BLaER1 (cell line): ENCODE data around the gene ICA1L.

Experiments used
- H3K27ac ChIP-seq: shearing (Covaris generic); formaldehyde crosslinking; 2 replicates; pipeline ENCODE4 v1.8.1; 2022
- H3K27me3 ChIP-seq: shearing (Covaris generic); formaldehyde crosslinking; 2 replicates; pipeline ENCODE4 v1.8.1; 2022
- H3K36me3 ChIP-seq: shearing (Covaris generic); formaldehyde crosslinking; 2 replicates; pipeline ENCODE4 v1.8.1; 2022
- H3K4me1 ChIP-seq: shearing (Covaris generic); formaldehyde crosslinking; 2 replicates; pipeline ENCODE4 v1.8.1; 2022
- H3K4me2 ChIP-seq: shearing (Covaris generic); formaldehyde crosslinking; 2 replicates; pipeline ENCODE4 v1.8.1; 2022
- H3K4me3 ChIP-seq: shearing (Covaris generic); formaldehyde crosslinking; 2 replicates; pipeline ENCODE4 v1.8.1; 2022
- H3K9ac ChIP-seq: shearing (Covaris generic); formaldehyde crosslinking; 2 replicates; pipeline ENCODE4 v1.8.1; 2022
- H3K9me3 ChIP-seq: shearing (Covaris generic); formaldehyde crosslinking; 2 replicates; pipeline ENCODE4 v1.8.1; 2022
- H4K20me1 ChIP-seq: shearing (Covaris generic); formaldehyde crosslinking; 2 replicates; pipeline ENCODE4 v1.8.1; 2022
- Cebpa-rat ChIP-seq: shearing (Covaris generic); IDR thresholded peaks from 2 replicates; pipeline ENCODE4 v1.8.1; 2022

The ICA1L gene

DNA sequence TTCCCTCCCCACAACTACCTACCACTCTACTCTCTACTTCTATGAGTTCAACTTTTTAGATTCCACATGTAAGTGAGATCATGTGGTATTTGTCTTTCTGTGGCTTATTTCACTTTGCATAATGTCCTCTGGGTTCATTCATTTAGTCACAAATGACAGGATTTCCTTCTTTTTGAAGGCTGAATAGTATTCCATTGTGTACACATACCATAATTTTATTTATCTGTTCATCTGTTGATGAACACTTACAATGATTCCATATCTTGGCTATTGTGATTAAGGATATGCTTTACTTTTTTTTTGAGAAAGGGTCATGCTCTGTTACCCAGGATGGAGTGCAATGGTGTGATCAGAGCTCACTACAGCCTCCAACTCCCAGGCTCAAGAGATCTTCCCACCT is 73.6 kb downstream of the ICA1L start:
- Histone ChIP-seq H3K9ac (no peak overlapping the region), H3K9me3 (peaks cover 12% of the 10 kb centered on the region), H3K4me2 (no peak overlapping the region), H3K36me3 (peaks cover 14% of the 10 kb centered on the region), H3K27ac (no peak overlapping the region), H3K27me3 (no peaks in the 10 kb centered on the region), H3K4me1 (no peaks in the 10 kb centered on the region), H3K4me3 (no peak overlapping the region), H4K20me1 (no peaks in the 10 kb centered on the region)
- TF ChIP-seq Cebpa-rat, result no peak

DNA sequence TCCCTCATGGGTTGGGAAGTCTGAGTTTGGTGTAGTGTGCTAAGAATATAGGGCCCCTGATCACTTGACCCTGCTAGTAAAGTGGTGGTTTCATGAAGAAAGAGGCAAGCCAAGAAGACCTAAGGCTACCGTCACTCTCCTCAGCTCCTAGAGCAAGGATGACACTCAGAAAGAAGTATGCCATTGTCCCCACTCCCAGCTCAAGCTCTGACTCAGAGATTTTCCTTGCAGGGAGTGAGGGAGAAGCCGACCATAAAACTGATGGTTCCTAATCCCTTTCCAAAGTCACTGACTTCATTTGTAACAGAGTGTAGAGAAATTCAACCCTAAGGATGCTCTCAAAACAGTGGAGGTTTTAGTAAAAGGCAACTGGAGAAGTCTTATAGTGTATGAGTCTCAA is 80.9 kb downstream of the ICA1L start:
- Histone ChIP-seq H3K9ac (no peak overlapping the region), H4K20me1 (no peaks in the 10 kb centered on the region), H3K4me2 (no peak overlapping the region), H3K4me3 (no peak overlapping the region), H3K27me3 (no peaks in the 10 kb centered on the region), H3K9me3 (no peaks in the 10 kb centered on the region), H3K36me3 (peaks cover 20% of the 10 kb centered on the region), H3K27ac (no peak overlapping the region), H3K4me1 (no peaks in the 10 kb centered on the region)
- no peak for TF ChIP-seq Cebpa-rat

DNA sequence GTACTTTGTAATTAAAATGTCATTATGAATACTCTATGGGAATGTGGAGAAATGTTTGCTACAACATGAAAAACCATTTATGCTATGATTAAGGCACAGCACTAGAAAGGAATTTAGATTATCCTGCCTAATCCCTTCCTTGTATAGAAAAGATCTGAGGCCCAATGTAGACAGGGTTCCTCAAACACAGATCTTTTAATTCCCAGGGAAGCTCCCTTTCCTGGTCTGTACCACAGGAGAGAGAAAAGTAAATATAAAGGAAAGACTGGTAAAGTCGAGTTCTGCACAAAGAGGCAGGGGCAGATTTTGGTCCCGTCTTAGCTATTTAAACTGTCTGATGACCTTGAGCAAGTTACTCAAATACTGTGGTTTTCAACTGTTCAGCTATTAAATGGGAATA is 84.7 kb downstream of the ICA1L start:
- H3K27ac ChIP-seq, result no peak overlapping the region
- H3K36me3 ChIP-seq, result peaks cover 36% of the 10 kb centered on the region
- TF ChIP-seq Cebpa-rat, result no peak
- no peaks in the 10 kb centered on the region for H3K27me3 ChIP-seq
- no peaks in the 10 kb centered on the region for H3K4me1 ChIP-seq
- no peak overlapping the region for H3K4me2 ChIP-seq
- no peak overlapping the region for H3K9ac ChIP-seq
- H3K4me3 ChIP-seq, result no peak overlapping the region
- H3K9me3 ChIP-seq, result no peaks in the 10 kb centered on the region
- H4K20me1 ChIP-seq, result no peaks in the 10 kb centered on the region

DNA sequence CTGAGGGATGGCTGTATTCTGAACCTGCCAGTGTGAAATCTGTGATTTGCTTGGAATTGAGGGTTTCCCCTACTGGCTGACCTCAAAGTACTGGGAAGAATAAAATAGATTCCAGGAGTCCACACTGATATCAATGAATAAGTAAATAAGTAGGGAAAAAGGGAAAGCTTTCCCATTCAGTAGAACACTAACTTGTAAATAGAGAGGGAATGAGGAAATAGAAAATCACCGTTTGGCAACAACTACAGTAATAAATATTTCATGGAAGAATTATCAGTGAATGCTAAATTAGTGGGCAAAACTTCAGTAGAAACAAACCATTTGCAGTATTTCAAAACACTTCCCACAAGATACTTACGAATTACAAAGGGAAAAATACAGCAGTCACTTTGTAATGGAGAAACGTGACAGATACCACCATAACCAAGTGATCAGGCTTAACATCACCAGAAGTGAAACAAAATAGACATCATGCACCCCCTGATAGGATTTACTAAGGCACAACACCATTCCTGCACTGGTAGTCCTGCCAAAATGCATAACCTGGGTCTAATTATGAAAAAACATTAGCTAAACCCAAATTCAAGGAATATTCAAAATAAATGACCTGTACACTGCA is 88.5 kb downstream of the ICA1L start:
- Histone ChIP-seq H3K9ac (no peak overlapping the region), H3K4me2 (no peak overlapping the region), H3K36me3 (peaks cover 47% of the 10 kb centered on the region), H3K4me1 (no peaks in the 10 kb centered on the region), H3K27ac (no peak overlapping the region), H3K27me3 (no peaks in the 10 kb centered on the region), H4K20me1 (no peaks in the 10 kb centered on the region), H3K4me3 (no peak overlapping the region), H3K9me3 (no peaks in the 10 kb centered on the region)
- no peak for TF ChIP-seq Cebpa-rat

DNA sequence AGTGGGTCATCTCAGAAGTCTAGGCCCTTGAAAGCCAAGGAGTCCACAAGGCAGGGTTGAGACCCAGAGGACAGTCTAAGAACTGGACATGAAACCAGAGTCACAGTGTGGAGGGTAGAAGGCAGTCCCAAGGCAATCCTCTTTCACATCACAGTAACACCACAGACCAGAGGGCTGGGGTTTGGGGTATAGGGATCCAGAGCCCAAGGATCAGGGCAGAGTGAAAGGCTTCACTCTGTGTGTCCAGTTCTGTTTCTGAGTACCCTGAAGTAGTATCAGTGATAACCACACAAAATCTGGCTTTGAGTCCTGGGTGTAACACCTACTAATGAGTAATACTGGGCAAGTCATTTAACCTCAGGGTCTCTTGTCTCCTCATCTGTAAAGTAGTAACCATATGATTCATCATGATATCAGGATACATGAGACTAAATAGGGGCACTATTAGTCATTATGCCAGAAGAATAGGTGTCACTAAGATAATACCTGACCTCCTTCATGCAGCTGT is 91.0 kb downstream of the ICA1L start:
- no peak overlapping the region for H3K4me2 ChIP-seq
- TF ChIP-seq Cebpa-rat, result no peak
- no peak overlapping the region for H3K27ac ChIP-seq

DNA sequence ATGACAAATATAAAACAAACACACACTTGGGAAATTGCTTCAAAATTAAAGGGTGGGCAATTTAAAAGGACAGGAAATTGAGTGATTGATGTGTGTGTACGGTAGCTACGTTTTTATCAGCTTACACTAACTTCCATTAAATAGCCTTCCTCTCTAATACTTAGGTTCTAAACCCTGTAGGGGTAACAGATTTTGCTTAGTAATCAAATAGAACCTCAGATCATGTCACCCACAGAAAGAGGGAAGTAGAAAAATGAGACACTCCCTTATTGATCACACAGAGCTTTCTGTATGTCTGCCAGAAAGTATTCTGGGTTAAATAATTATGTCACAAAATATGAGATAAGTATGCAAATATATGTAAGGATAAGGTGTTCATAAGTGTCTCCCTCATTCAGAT is 93.3 kb downstream of the ICA1L start:
- TF ChIP-seq Cebpa-rat, result no peak
- H3K36me3 ChIP-seq, result peaks cover 53% of the 10 kb centered on the region
- no peak overlapping the region for H3K4me2 ChIP-seq
- H3K27me3 ChIP-seq, result no peaks in the 10 kb centered on the region
- no peak overlapping the region for H3K4me3 ChIP-seq
- no peak overlapping the region for H3K9ac ChIP-seq
- H3K9me3 ChIP-seq, result no peaks in the 10 kb centered on the region
- H3K4me1 ChIP-seq, result no peaks in the 10 kb centered on the region
- H4K20me1 ChIP-seq, result no peaks in the 10 kb centered on the region
- no peak overlapping the region for H3K27ac ChIP-seq

More for the DNA sequence above, 91.0 kb downstream of the ICA1L start:
- Histone ChIP-seq H3K9ac (no peak overlapping the region), H3K36me3 (peaks cover 49% of the 10 kb centered on the region), H3K4me3 (no peak overlapping the region), H4K20me1 (no peaks in the 10 kb centered on the region), H3K9me3 (no peaks in the 10 kb centered on the region), H3K4me1 (no peaks in the 10 kb centered on the region), H3K27me3 (no peaks in the 10 kb centered on the region)

DNA sequence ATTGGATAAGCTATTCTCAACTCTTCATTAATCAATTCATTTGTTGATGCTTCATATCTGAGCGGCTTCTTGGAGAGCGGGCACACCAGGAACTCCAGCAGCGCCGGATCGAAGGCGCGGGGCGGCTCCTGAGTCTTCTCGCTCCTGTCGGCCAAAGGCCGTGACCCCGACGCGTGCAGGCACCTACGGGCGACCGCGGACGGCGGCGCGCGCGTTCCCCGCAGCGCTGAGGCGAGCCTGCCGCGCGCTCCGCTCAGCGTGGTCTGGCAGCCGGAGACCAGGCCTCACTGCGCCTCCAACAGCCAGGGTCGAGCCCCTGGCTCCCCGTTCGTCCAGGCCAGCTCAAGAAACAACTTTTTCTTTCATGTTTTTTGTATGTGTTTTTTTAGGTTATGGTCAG is 97.5 kb downstream of the ICA1L start:
- Histone ChIP-seq H3K27me3 (no peaks in the 10 kb centered on the region), H4K20me1 (no peaks in the 10 kb centered on the region), H3K27ac (no peak overlapping the region), H3K4me2 (no peak overlapping the region), H3K4me3 (no peak overlapping the region), H3K9me3 (no peaks in the 10 kb centered on the region), H3K36me3 (peaks cover 54% of the 10 kb centered on the region), H3K9ac (no peak overlapping the region), H3K4me1 (no peaks in the 10 kb centered on the region)
- no peak for TF ChIP-seq Cebpa-rat

GRCh38 chr2:202773301-202773973 is 98.1 kb downstream of the ICA1L start:
- TF ChIP-seq Cebpa-rat, result no peak
- peaks cover 54% of the 10 kb centered on the region for H3K36me3 ChIP-seq

DNA sequence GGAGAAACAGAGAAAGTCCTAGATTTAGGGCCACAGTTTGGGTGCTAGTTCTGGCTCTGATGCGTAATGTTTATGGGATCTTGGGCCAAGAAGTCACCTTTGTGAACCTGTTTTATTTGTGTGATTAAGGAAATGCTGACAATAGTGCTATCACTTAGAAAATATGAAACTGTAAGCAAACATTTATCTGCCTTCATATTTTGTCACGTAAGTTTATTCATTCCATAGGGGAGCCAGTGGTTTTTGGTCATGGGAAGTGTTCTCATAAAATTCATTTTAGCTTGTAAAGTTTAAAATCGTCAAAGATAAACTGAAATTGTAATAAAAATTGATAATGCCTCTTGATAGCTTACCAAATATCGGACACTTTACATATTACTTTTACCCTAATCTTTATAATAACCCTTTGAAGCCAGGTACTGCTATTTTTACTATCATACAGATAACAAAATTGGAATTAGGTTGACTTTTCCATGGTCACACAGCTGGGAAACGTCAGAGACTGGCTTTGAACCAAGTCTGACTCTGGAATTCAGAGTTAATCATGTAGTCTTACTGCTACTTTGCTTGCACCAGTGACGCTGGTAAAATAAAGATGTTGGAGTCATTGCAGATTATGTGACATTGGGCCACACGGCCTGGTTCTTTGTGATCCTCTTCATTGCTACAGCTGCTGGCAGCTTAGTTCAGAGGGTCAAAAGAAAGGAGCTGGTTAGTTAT is 99.7 kb downstream of the ICA1L start:
- TF ChIP-seq Cebpa-rat, result no peak
- Histone ChIP-seq H3K27ac (no peak overlapping the region), H3K4me3 (no peak overlapping the region), H3K36me3 (peaks cover 41% of the 10 kb centered on the region), H3K9ac (no peak overlapping the region), H3K4me2 (no peak overlapping the region), H3K27me3 (no peaks in the 10 kb centered on the region), H3K9me3 (no peaks in the 10 kb centered on the region), H4K20me1 (no peaks in the 10 kb centered on the region), H3K4me1 (no peaks in the 10 kb centered on the region)

More at GRCh38 chr2:202773301-202773973, 98.1 kb downstream of the ICA1L start:
- no peak overlapping the region for H3K4me3 ChIP-seq
- no peaks in the 10 kb centered on the region for H3K9me3 ChIP-seq
- H3K4me2 ChIP-seq, result no peak overlapping the region
- H3K27me3 ChIP-seq, result no peaks in the 10 kb centered on the region
- H3K9ac ChIP-seq, result no peak overlapping the region
- no peak overlapping the region for H3K27ac ChIP-seq
- no peaks in the 10 kb centered on the region for H3K4me1 ChIP-seq
- no peaks in the 10 kb centered on the region for H4K20me1 ChIP-seq

- H3K9ac ChIP-seq, result no peak overlapping the region
- H3K36me3 ChIP-seq, result peaks cover 41% of the 10 kb centered on the region
- no peaks in the 10 kb centered on the region for H3K4me1 ChIP-seq
- no peak overlapping the region for H3K27ac ChIP-seq
- H3K4me3 ChIP-seq, result no peak overlapping the region
- H4K20me1 ChIP-seq, result no peaks in the 10 kb centered on the region
- no peak for TF ChIP-seq Cebpa-rat
- H3K27me3 ChIP-seq, result no peaks in the 10 kb centered on the region
- no peaks in the 10 kb centered on the region for H3K9me3 ChIP-seq
- no peak overlapping the region for H3K4me2 ChIP-seq
Measured at GRCh38 chr2:202771336-202771735, 100.2 kb downstream of the ICA1L start.
